HG02973 (cell line): Measurements from ENCODE around the gene OPHN1.

Experiments used
- ATAC-seq: cut with Tn5 transposase; IDR thresholded peaks from one replicate; pipeline ENCODE4 v1.9.1; 2021; ENCODE audit warnings: moderate library complexity; ENCODE audit not compliant: unreplicated experiment

OPHN1 gene

DNA sequence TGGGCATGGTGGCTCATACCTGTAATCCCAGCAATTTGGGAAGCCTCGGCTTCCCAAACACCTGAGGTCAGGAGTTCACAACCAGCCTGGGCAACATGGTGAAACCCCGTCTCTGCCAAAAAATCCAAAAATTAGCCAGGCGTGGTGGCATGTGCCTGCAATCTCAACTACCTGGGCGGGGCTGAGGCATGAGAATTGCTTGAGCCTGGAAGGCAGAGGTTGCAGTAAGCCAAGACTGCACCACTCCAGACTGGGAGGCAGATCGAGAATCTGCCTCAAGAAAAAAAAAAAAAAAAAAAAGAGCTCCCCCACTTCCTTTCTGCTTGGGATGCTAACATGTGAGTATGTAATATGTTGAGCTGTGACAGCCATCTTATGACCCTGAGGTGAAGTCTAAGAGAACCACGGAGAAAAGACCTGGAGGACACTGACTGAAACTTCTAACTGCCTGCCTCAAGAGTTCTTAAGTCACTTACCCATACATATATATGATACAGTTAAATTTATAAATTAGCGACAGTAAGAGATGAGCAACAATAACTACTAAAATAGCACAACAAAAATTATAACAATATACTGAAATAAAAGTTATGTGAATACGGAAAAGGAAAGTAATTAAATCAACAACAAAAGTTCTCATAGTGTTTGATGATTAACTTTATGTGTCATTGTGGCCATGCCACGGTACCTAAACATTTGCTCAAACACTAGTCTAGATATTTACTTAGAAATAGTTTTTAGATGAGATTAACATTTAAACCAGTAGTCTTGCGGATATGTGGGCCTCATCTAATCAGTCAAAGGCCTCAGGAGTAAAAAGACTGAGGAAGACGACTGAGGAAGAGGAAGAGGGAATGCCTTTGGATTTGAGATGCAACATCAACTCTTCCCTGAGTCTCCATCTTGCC is 178.3 kb downstream of the OPHN1 start:
- ATAC-seq = no peak

DNA sequence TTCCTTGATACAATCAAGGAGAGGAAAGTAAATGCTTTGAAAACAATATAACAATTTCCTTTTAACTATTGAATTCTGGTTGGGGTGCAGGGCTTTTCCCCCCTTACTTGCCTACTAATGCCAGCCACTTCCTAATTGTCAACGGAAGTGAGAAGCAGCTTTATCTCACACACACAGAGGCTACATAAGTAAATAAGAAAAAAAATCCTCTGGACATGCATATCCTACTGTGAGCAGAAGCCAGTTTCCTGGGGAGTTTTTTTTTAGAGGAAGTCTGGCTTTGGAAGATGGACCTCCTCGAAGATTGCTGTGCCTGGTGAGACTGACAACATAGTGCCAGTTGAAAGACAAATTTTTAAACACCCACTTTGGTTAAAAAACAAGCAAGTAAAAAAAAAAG is 180.6 kb downstream of the OPHN1 start:
- no peak for ATAC-seq

DNA sequence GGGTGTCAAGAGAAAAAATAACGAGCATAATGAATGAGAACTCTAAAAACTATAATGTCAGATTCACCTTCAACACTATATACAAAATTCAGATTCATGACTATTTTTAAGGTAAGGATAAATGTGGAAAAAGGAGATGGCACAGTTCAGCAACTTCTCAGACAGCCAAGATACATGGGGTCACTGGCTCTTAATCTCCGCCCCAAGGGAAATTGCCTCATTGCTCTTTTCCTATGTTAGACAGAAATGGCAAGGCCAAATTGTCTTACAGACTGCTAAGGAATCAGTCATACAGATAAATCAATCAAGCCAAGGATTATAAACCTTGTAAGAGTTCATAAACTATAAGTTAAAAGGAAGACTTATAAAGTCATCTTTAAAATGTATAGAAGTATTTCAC is 183.4 kb downstream of the OPHN1 start:
- ATAC-seq = no peak

DNA sequence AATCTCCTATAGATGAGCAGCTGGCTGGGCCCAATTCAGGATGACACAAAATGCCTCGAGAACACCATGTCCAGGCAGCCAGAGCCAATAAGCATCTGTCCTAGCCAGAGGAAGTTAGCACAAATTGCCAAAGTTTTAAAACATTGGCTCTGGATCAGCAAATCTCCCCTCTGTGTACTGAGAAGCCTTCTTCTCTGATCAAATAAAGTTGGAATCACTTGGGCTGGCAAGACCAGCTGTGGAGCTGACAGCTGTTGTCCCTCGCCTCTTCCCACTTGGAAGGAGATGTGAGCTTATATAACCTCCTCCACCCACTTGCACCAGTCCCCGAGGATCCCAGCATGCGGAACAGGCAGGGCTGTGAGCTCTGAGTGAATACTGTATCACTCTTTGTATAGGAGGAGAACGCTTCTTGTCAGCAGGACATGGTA is 183.9 kb downstream of the OPHN1 start:
- ATAC-seq = no peak

DNA sequence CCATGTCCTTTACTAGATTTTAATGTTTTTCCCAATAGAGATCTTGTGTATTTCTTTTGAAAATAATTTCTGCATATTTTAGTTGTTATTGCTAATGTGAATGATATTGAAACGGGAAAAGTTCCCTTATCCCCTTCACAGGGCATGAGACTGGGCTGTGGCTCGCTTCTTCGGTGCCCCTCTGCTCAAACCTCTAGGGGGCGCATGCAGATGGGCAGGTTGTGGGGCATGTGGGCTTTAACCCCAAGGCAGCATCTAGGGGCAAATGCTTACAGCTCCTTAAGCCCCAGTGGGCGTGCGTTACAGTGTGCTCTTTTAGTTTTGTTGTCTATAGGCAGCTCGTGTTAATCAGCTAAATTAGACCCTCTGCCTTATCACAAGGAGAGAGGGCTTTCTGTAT is 194.7 kb downstream of the OPHN1 start:
- no peak for ATAC-seq

DNA sequence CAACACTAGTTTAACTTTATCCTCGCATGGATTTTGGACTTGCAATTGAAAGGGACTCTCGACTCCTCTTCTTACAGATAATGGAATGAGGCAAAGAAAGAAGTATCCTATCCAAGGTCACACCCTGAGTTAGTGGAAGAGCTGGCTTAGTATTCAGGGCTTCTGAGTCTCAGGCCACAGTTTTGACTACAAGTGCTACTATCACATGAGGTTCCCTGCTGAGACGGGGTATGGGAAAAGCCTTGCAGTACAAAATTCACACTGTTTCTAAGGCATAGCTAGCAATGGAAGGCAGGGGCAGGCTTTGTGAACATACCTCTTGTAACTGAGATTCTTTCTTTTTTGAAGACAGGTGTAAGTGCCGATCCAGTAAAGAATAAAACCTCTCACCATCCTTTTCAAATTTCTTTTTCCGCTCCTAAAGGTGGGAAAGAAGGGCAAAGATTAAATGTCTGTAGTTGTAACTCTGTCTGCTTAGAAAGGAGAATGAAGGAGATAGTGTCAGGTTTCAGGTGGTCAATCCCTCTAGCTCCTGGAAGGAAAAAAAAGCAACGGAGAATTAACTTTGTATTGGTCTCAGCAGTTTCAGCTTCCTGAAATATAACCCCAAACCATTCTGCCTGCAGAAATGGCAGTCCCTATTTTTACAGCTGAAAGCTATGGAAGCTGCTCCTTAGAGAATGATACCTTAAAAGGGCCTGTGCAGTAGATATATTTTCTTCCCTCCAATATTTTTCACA is 199.0 kb downstream of the OPHN1 start:
- ATAC-seq = no peak

DNA sequence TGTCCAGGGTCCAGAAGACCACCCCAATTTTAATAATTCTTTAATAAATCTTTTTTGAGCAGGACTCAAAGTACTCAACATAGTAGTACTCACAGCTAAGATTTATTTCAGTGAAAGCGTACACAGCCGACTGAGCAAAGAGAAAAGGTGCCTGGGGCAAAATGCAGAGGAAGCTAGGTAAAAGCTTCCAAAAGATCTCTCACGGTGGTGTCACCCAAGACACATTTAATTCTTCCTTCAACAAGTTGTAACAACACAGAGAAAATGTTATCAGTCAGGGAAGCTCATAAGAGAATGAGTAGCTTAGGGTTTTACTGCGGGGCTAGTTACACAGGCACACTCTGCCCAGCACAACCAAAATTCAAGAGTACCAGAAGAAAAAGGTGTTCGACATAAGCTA is 201.1 kb downstream of the OPHN1 start:
- no peak for ATAC-seq

DNA sequence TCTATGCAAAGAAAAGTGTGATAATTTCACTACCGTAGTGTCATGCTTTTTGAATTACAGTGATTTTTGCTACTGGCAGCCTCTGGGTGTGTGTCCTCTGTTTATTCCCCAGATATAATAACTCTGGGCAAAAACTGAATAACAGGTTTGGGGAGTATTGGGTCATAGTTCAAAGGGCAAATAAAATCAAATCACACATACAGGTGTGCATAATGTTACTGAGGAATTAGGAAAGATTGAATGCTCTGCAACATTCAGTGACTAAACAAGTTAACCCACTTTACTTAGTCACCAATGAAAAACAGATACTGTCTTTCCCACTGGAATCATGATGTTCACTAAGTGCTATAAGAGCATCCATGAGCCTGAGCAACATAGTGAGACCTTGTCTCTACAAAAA is 224.3 kb downstream of the OPHN1 start:
- ATAC-seq = no peak

DNA sequence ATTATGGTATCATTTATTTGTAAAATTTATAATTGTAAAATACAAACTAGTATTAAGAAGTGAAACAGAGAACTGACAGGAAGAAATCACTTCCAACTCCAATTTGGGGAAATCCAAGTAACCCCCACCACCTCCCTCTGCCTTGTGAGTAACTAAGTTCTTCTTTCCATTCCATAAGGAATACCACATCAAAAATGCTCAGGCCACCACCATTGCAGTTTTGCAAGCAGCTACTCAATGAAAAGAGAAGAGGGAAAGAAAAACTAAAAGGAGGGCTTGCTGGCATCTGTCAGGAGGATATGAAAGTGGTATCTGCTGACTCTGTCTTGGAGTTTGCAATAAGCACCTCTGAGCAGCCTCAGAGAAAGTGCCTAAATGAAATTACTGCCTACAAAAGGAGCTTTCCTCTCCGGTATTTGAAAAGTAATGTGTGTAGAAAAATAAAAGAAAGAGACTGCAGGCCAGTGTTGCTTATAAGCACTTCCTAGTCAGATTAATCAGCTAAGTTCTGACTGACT is 228.7 kb downstream of the OPHN1 start:
- no peak for ATAC-seq

DNA sequence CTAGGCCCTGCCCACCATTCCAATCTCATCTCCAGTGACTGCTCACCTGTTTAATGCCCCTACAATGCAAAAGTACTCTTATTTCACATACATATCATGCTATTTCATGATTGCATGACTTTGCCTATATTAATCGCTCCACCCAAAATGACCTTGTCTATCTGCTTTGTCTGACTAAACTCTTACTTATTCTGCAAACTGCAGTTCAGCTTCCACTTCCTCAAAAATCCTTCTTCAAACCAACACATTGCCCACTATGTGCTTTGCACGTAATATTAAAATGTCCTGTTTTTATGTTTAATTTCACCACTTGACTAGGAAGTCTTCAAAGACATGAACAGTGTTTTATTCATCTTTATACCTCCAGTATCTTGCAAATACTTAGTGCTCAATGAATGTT is 229.6 kb downstream of the OPHN1 start:
- no peak for ATAC-seq

DNA sequence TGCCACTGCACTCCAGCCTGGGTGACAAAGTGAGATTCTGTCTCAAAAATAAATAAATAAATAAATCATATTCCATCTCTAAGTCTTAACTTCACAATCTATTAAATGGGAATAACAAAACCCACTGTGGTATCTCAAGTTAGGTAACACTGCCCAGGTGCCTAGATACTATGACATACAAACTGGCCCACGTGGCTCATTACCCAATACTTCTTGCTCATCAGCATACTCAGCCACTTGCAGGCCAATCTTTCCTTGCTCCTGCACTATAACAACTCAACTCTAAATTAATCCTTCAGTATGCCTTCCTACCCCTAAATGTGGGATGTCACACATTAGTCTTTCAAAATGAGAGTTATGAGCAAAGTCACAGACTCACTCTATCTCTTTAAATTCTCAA is 230.1 kb downstream of the OPHN1 start:
- ATAC-seq = no peak

DNA sequence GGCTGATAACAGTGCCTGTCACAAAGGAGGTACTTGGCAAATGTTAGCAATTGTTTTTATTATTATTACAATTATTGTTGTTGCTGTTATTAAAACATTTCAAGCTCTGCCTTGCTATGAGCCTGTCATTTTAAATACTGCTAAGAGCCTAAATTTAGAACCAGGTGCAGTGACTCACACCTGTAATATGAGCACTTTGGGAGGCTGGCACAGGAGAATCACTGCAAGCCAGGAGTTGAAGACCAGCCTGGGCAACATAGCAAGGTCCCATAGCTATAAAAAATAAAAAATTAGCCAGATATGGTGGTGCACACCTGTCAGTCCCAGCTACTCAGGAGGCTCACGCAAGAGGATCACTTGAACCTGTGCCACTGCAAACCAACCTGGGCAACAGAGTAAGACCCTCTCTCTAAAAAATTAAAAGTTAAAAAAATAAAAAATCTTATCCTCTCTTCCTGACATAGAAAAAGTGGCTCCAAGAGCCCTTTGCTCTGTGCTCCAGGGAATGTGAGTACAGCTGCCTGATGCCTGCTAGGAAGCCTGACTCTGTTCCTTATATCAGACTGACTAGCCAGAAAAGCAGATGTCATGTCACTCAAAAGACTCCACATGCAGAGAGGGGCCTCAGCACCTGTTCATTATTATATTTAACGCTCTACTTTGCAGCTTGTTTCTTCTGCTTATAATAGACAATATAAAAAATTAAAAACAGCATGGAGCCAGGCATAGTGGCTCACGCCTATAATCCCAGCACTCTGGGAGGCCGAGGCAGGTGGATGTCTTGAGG is 234.0 kb downstream of the OPHN1 start:
- no peak for ATAC-seq

DNA sequence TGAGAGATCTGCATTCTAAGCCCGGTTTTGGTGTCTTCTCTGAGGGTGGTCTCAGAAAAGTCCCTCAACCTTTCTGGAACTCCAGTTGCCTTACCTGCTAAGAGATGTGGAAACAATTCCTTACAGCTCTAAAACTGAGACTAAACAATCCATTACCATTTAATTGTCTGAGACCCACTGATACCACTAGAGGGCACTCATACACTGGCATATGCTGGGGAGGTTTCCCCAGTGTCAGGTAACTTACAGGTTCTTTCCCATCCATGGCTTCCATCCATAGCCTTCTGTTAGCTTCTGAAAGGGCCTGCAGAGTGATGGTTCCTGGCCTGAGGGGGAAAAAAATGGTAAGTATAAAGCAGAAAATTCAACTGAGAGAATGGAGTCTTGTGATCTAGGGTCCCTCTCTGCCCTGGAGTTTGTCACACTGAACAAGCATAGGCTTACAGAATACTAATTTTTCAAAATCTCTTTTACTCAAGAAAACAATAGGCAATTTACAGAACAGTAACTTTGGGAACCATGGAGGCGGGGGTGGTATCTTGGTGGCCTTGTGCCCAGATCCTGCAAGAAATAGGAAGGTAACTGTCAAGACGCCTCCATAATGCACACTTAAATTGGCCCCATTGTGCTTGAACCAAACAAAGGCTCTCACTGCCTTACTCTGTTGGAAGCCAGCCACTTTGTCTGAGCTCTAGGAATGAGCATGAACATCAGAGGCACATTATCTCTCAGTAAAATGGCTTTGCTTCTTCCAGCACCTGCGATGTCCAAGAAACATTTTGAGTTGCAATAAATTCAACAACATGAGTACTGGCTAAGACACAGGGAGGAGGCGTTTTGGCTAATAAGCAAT is 236.1 kb downstream of the OPHN1 start:
- ATAC-seq = no peak

DNA sequence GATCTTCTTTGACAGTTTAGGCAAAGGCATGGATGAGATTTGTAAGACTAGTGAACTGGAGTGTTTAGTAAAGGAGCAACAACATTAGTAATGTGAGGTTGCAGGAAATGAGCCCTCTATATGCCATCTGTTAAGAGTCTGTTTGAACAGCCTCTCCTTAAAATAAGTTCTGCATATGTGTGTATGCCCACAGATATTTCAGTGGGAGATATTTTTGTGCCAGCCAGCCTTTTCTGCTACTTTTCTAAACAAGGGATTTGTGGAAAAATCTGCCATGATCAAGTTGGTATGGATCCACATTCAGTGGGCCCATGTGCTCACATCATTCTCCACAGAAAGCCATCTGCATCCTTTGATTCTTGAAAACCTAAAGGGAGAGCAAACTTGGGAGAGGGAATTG is 237.7 kb downstream of the OPHN1 start:
- ATAC-seq = no peak

DNA sequence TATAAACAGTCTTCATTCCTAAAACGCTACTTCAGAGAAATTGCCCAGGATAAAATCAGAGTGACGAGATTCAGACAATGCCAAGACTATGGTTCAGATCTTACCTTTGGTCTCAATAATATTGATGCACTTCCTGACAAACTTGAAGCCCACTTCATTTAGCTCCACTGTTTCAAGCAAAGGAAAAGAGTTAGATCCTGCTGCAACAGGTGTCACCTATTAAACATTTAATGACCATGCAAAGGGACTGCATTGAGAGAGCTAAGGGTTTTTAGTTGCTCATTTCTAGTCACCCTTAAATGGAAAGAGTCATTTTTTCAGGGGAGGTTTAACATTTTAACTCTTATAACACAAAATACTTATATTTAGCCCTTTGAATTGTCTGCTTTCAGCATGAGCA is 239.5 kb downstream of the OPHN1 start:
- ATAC-seq = no peak

DNA sequence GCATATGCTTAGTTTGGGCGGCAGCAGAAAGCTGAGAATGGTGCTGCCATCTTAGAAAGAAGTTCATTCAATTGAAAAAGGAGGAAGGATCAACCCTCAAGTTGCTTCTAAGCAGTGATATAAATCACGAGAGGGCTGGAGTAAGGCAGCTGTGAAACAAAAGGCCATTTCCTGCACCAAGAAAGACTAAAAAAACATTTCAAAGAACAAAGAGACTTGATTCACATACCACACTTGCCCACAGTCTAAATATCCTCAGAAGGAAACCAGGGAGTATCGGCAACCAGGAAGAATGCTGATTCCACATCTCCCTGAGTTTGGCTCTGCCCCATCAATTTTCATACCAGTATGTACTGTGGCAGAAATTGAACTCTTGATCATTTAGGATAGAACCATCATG is 240.1 kb downstream of the OPHN1 start:
- no peak for ATAC-seq

DNA sequence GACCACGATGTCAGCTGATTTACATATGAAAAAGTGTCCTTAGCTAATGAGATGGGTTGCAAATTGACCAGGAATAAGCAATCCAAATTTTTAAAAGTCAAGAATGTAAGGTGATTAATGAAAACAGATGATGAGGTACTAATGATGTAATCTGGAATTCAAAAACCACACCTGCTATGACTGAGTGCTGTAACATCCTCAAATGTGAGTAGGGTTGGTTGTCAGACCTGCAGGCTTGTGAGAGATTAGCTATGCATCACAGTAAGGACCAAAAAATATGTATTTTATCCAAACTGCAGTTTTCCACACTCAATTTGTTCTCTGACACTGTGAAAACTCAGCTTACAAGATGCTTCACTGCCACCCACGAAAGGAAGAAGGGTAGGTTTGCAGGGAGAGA is 242.5 kb downstream of the OPHN1 start:
- no peak for ATAC-seq

DNA sequence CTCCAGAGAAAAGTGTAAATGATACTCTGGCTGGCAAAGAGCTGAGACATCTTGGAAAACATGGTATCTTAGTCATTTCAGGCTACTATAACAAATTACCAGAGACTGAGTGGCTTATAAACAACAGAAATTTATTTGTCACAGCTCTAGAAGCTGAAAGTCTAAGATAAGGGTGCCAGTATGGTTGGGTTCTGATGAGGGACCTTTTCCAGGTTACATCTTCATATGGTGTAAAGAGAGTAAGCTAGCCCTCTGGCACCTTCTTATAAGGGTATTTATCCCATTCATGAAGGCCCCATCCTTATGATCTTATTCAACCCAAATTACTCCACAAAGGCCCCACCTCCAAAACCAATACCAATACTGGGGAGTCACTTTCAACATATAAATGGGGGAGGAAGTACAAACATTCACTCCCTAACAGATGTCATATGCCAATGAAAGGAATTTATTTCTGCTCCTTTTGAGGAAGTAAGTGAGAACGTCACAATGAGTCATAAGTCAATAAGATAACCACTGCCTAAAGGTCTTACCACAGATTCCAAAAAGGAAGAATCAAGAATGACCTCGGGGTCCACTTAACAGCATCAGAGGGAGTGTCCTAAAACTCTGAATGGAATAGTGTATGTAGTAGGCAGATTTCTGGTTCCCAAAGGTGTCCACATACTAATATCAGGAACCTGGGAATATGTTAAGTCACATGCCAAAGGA is 246.6 kb downstream of the OPHN1 start:
- ATAC-seq = no peak

DNA sequence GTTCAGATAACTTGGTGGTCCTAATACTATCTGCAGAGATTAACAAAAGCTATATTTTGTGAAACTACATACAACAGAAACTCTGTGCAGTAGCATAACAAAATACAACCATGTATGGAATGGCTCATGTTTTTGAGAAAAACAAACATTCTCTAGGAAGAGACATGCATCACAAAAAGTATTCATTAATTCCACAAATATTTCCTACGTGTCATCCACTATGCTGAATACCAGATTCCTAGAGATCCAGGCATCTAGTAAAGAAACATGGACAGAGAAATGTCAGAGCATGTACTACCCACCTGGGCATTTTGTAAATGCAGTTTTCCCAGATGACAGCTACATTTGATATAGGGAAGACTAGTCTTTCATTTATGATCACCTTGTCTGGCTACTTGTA is 248.1 kb downstream of the OPHN1 start:
- ATAC-seq = no peak
